SK-N-SH treated with all-trans-retinoic acid at 6 μM for 48 hours (cell line): Measurements from ENCODE around the gene CANX.

Source experiments
- ATAC-seq: fragments of 200-7000 bp; cut with Tn5 transposase; 3 replicates; pipeline ENCODE4 v1.9.1; 2020; ENCODE audit warnings: mild to moderate bottlenecking, moderate library complexity
- CREB5 ChIP-seq: fragments of 250-450 bp; sonication (Bioruptor Pico); IDR thresholded peaks from 2 replicates; pipeline ENCODE4 v1.5.1; 2020; ENCODE audit warnings: low read depth, mild to moderate bottlenecking, moderate library complexity
- CSDC2 ChIP-seq: fragments of 250-450 bp; sonication (Bioruptor Pico); IDR thresholded peaks from 2 replicates; pipeline ENCODE4 v1.5.0; 2020; ENCODE audit warnings: mild to moderate bottlenecking, moderate library complexity
- CSRNP3 ChIP-seq: fragments of 250-450 bp; sonication (Bioruptor Pico); IDR thresholded peaks from 2 replicates; pipeline ENCODE4 v1.5.1; 2021; ENCODE audit warnings: mild to moderate bottlenecking, moderate library complexity
- ESRRG ChIP-seq: fragments of 250-450 bp; sonication (Bioruptor Pico); IDR thresholded peaks from 2 replicates; pipeline ENCODE4 v1.6.1; 2021; ENCODE audit warnings: mild to moderate bottlenecking
- GLIS3 ChIP-seq: fragments of 250-450 bp; sonication (Bioruptor Pico); IDR thresholded peaks from 2 replicates; pipeline ENCODE4 v1.5.0; 2020; ENCODE audit warnings: mild to moderate bottlenecking, moderate library complexity
- ISL1 ChIP-seq: fragments of 250-450 bp; sonication (Bioruptor Pico); IDR thresholded peaks from 2 replicates; pipeline ENCODE4 v2.1.2; 2022; ENCODE audit warnings: mild to moderate bottlenecking, moderate library complexity
- OSR1 ChIP-seq: fragments of 250-450 bp; sonication (Bioruptor Pico); IDR thresholded peaks from 2 replicates; pipeline ENCODE4 v1.8.0; 2022; ENCODE audit warnings: moderate library complexity, mild to moderate bottlenecking, inconsistent platforms
- POU6F1 ChIP-seq: fragments of 250-450 bp; sonication (Bioruptor Pico); IDR thresholded peaks from 2 replicates; pipeline ENCODE4 v1.8.0; 2021; ENCODE audit warnings: low read depth, mild to moderate bottlenecking, moderate library complexity, borderline replicate concordance
- PPARA ChIP-seq: fragments of 250-450 bp; sonication (Bioruptor Pico); IDR thresholded peaks from 2 replicates; pipeline ENCODE4 v1.5.0; 2020; ENCODE audit warnings: mild to moderate bottlenecking, borderline replicate concordance
- RARB ChIP-seq: fragments of 250-450 bp; sonication (Bioruptor Pico); IDR thresholded peaks from 2 replicates; pipeline ENCODE4 v1.8.0; 2021; ENCODE audit warnings: mild to moderate bottlenecking, moderate library complexity
- TCF4 ChIP-seq: fragments of 250-450 bp; sonication (Bioruptor Pico); IDR thresholded peaks from 2 replicates; pipeline ENCODE4 v1.8.0; 2021; ENCODE audit warnings: mild to moderate bottlenecking, moderate library complexity, borderline replicate concordance
- TOX ChIP-seq: fragments of 250-450 bp; sonication (Bioruptor Pico); IDR thresholded peaks from 2 replicates; pipeline ENCODE4 v1.8.0; 2021; ENCODE audit warnings: mild to moderate bottlenecking, moderate library complexity, borderline replicate concordance
- TSHZ2 ChIP-seq: fragments of 250-450 bp; sonication (Bioruptor Pico); IDR thresholded peaks from 2 replicates; pipeline ENCODE4 v1.5.0; 2020; ENCODE audit warnings: mild to moderate bottlenecking, moderate library complexity
- ZC3H10 ChIP-seq: fragments of 250-450 bp; sonication (Bioruptor Pico); IDR thresholded peaks from 2 replicates; pipeline ENCODE4 v1.5.1; 2021; ENCODE audit warnings: mild to moderate bottlenecking, moderate library complexity
- ZFP3 ChIP-seq: fragments of 250-450 bp; sonication (Bioruptor Pico); IDR thresholded peaks from 2 replicates; pipeline ENCODE4 v1.5.0; 2020; ENCODE audit warnings: mild to moderate bottlenecking, moderate library complexity
- ZFP30 ChIP-seq: fragments of 450-650 bp; formaldehyde crosslinking; IDR thresholded peaks from 2 replicates; pipeline ENCODE4 v1.5.0; 2022; ENCODE audit warnings: mild to moderate bottlenecking, moderate library complexity
- ZNF565 ChIP-seq: fragments of 450-650 bp; formaldehyde crosslinking; conservative IDR thresholded peaks from 2 replicates; pipeline ENCODE4 v1.5.0; 2020; ENCODE audit warnings: low read depth, mild to moderate bottlenecking, moderate library complexity
- ZNF70 ChIP-seq: fragments of 450-650 bp; formaldehyde crosslinking; IDR thresholded peaks from 2 replicates; pipeline ENCODE4 v1.5.0; 2020; ENCODE audit warnings: mild to moderate bottlenecking, moderate library complexity
- ZNF8 ChIP-seq: fragments of 450-650 bp; formaldehyde crosslinking; IDR thresholded peaks from 2 replicates; pipeline ENCODE4 v1.5.0; 2020; ENCODE audit warnings: mild to moderate bottlenecking, moderate library complexity
- TF ChIP-seq, protein P1 (sequence below): fragments of 250-450 bp; sonication (Bioruptor Pico); IDR thresholded peaks from 2 replicates; pipeline ENCODE4 v1.8.0; 2020; ENCODE audit warnings: mild to moderate bottlenecking, moderate library complexity, borderline replicate concordance

Gene CANX

GRCh38 chr5:179769796-179770195 is 71.0 kb downstream of the CANX start:
- ATAC-seq: no peak
- TF ChIP-seq TCF4 (no peak), GLIS3 (CRISPR knock-in tag) (no peak)

- TF ChIP-seq ISL1 (CRISPR knock-in tag): no peak
- no peak for TF ChIP-seq ZNF70 (CRISPR knock-in tag)
- no peak for TF ChIP-seq TCF4
- TF ChIP-seq TOX (CRISPR knock-in tag): no peak
- TF ChIP-seq ZFP3 (CRISPR knock-in tag): no peak
- no peak for TF ChIP-seq ZFP30
- no peak for TF ChIP-seq CSRNP3 (CRISPR knock-in tag)
- TF ChIP-seq CSDC2: no peak
- TF ChIP-seq, protein P1, sequence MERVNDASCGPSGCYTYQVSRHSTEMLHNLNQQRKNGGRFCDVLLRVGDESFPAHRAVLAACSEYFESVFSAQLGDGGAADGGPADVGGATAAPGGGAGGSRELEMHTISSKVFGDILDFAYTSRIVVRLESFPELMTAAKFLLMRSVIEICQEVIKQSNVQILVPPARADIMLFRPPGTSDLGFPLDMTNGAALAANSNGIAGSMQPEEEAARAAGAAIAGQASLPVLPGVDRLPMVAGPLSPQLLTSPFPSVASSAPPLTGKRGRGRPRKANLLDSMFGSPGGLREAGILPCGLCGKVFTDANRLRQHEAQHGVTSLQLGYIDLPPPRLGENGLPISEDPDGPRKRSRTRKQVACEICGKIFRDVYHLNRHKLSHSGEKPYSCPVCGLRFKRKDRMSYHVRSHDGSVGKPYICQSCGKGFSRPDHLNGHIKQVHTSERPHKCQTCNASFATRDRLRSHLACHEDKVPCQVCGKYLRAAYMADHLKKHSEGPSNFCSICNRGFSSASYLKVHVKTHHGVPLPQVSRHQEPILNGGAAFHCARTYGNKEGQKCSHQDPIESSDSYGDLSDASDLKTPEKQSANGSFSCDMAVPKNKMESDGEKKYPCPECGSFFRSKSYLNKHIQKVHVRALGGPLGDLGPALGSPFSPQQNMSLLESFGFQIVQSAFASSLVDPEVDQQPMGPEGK: no peak
- no peak for TF ChIP-seq CREB5
- no peak for TF ChIP-seq POU6F1
- TF ChIP-seq OSR1 (CRISPR knock-in tag): no peak
- TF ChIP-seq RARB (CRISPR knock-in tag): no peak
- TF ChIP-seq TSHZ2 (CRISPR knock-in tag): no peak
- no peak for TF ChIP-seq ZNF565 (CRISPR knock-in tag)
- TF ChIP-seq ZC3H10 (CRISPR knock-in tag): no peak
- ATAC-seq: no peak
These were observed 72.6 kb downstream of the CANX start for GRCh38 chr5:179771311-179771895.

DNA sequence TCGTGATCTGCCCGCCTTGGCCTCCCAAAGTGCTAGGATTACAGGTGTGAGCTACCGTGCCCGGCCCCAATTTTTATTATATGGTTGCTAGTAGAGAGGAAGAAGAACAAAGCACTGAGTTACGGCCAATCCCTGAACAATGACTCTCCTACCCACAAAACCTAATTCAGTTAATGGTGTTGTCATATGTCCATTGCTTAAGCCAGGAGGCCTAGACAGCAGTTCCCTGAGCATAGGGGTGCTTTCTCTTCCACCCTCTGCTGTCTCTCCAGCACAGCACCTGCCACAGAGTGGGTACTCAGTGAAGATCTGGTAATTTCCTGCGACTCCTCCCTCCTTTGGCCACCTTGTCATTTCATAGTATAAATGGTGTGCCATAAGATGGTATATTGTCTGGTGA is 73.6 kb downstream of the CANX start:
- ATAC-seq: no peak
- TF ChIP-seq ESRRG (CRISPR knock-in tag) (no peak), TSHZ2 (CRISPR knock-in tag) (no peak), ZFP3 (CRISPR knock-in tag) (no peak), POU6F1 (no peak), GLIS3 (CRISPR knock-in tag) (no peak), TOX (CRISPR knock-in tag) (no peak), TCF4 (no peak), CSRNP3 (CRISPR knock-in tag) (no peak), PPARA (CRISPR knock-in tag) (no peak), CREB5 (no peak), ZFP30 (no peak), RARB (CRISPR knock-in tag) (no peak), ZNF70 (CRISPR knock-in tag) (no peak), ZNF8 (no peak), CSDC2 (no peak), OSR1 (CRISPR knock-in tag) (no peak)
